Measurements from ENCODE around the gene TPD52L2.

DNA sequence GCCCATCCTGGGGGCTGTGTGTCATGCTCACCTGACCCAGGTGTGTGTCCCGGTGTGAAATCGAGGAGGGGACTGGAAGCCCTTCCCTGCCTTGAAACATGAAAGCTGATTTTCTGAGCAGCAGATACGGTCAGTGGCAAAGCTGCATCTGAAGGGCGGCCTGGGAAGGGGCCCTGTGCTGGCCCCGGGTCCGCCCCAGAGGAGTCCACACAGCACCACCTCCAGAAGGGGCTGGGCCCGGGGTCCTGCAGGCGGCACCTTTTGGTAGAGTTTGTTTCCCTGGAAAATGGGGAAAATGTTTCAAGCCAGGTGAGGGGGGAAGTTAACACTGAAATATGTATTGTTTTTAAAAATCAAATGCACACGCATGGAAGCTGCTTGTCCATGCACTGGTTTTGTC lies 70.4 kb downstream of the TPD52L2 start:
- no peak for TF ChIP-seq POLR2A (IDR thresholded peaks at IDR 0.05; ENCODE audit: low read length)
- no peak for TF ChIP-seq RAD21 (conservative IDR thresholded peaks at IDR 0.05 in 1 of 2, IDR thresholded peaks at IDR 0.05 in 1 of 2)
- TF ChIP-seq, protein P1, sequence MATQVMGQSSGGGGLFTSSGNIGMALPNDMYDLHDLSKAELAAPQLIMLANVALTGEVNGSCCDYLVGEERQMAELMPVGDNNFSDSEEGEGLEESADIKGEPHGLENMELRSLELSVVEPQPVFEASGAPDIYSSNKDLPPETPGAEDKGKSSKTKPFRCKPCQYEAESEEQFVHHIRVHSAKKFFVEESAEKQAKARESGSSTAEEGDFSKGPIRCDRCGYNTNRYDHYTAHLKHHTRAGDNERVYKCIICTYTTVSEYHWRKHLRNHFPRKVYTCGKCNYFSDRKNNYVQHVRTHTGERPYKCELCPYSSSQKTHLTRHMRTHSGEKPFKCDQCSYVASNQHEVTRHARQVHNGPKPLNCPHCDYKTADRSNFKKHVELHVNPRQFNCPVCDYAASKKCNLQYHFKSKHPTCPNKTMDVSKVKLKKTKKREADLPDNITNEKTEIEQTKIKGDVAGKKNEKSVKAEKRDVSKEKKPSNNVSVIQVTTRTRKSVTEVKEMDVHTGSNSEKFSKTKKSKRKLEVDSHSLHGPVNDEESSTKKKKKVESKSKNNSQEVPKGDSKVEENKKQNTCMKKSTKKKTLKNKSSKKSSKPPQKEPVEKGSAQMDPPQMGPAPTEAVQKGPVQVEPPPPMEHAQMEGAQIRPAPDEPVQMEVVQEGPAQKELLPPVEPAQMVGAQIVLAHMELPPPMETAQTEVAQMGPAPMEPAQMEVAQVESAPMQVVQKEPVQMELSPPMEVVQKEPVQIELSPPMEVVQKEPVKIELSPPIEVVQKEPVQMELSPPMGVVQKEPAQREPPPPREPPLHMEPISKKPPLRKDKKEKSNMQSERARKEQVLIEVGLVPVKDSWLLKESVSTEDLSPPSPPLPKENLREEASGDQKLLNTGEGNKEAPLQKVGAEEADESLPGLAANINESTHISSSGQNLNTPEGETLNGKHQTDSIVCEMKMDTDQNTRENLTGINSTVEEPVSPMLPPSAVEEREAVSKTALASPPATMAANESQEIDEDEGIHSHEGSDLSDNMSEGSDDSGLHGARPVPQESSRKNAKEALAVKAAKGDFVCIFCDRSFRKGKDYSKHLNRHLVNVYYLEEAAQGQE (IDR thresholded peaks at IDR 0.05) = no peak
- TF ChIP-seq, protein P2, sequence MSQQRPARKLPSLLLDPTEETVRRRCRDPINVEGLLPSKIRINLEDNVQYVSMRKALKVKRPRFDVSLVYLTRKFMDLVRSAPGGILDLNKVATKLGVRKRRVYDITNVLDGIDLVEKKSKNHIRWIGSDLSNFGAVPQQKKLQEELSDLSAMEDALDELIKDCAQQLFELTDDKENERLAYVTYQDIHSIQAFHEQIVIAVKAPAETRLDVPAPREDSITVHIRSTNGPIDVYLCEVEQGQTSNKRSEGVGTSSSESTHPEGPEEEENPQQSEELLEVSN (IDR thresholded peaks at IDR 0.05; ENCODE audit: borderline replicate concordance, low read depth) = no peak
- TF ChIP-seq RCOR1 (IDR thresholded peaks at IDR 0.05; ENCODE audit: low read depth, low read length) = no peak
- no peak for TF ChIP-seq KDM1A (IDR thresholded peaks at IDR 0.05; ENCODE audit: low read depth)
- TF ChIP-seq HMGXB4 (CRISPR knock-in tag; IDR thresholded peaks at IDR 0.05; ENCODE audit: borderline replicate concordance) = no peak
- no peak for TF ChIP-seq CTCF (IDR thresholded peaks at IDR 0.05)
- TF ChIP-seq NR3C1 (IDR thresholded peaks at IDR 0.05) = no peak
- no peak for TF ChIP-seq NFE2L2 (conservative IDR thresholded peaks at IDR 0.05; ENCODE audit: low read length)

Data from A549 (cell line).